ENCODE results near the gene SPTBN1.

Gene SPTBN1

GRCh38 chr2:54420524-54421172 is 35.5 kb upstream of the SPTBN1 start:
- H3K4me3 ChIP-seq (ENCODE audit: extremely low read depth, insufficient read depth, low read length, poor library complexity, severe bottlenecking): no peak overlapping the region
- no CpG with 5 or more reads among the region's 2 CpGs for WGBS, 2 experiments (ENCODE audit: insufficient coverage in 2 of 2)

GRCh38 chr2:54422072-54422581 is 34.0 kb upstream of the SPTBN1 start:
- Histone ChIP-seq H3K4me1 (ENCODE audit: control insufficient read depth, insufficient read depth, low read length, poor library complexity, severe bottlenecking) (peaks cover 6% of the 10 kb centered on the region), H3K9me3 (ENCODE audit: control insufficient read depth, low read length) (peaks cover 6% of the 10 kb centered on the region), H3K4me3 (ENCODE audit: extremely low read depth, insufficient read depth, low read length, poor library complexity, severe bottlenecking) (no peak overlapping the region), H3K36me3 (ENCODE audit: control insufficient read depth, insufficient read depth, low read length) (no peaks in the 10 kb centered on the region), H3K27ac (ENCODE audit: low read depth, low read length, severe bottlenecking) (no peak overlapping the region)
- 95 to 97% methylated on average over 10 of the region's 10 CpGs for WGBS, 2 experiments (ENCODE audit: insufficient coverage in 2 of 2)

More at GRCh38 chr2:54420524-54421172, 35.5 kb upstream of the SPTBN1 start:
- Histone ChIP-seq H3K9me3 (ENCODE audit: control insufficient read depth, low read length) (peaks cover 6% of the 10 kb centered on the region), H3K27ac (ENCODE audit: low read depth, low read length, severe bottlenecking) (no peak overlapping the region), H3K4me1 (ENCODE audit: control insufficient read depth, insufficient read depth, low read length, poor library complexity, severe bottlenecking) (peaks cover 11% of the 10 kb centered on the region), H3K36me3 (ENCODE audit: control insufficient read depth, insufficient read depth, low read length) (no peaks in the 10 kb centered on the region)

GRCh38 chr2:54423213-54423612 is 32.9 kb upstream of the SPTBN1 start:
- no peak overlapping the region for H3K27ac ChIP-seq (ENCODE audit: low read depth, low read length, severe bottlenecking)
- peaks cover 6% of the 10 kb centered on the region for H3K9me3 ChIP-seq (ENCODE audit: control insufficient read depth, low read length)
- H3K4me3 ChIP-seq (ENCODE audit: extremely low read depth, insufficient read depth, low read length, poor library complexity, severe bottlenecking): no peak overlapping the region
- H3K36me3 ChIP-seq (ENCODE audit: control insufficient read depth, insufficient read depth, low read length): no peaks in the 10 kb centered on the region
- 100% methylated on average over 1 of the region's 2 CpGs; no CpG with 5 or more reads in 1 of the 2 experiments for WGBS, 2 experiments (ENCODE audit: insufficient coverage in 2 of 2)
- peaks cover 6% of the 10 kb centered on the region for H3K4me1 ChIP-seq (ENCODE audit: control insufficient read depth, insufficient read depth, low read length, poor library complexity, severe bottlenecking)

GRCh38 chr2:54424555-54425163 is 31.5 kb upstream of the SPTBN1 start:
- Histone ChIP-seq H3K4me1 (ENCODE audit: control insufficient read depth, insufficient read depth, low read length, poor library complexity, severe bottlenecking) (peaks cover 6% of the 10 kb centered on the region), H3K4me3 (ENCODE audit: extremely low read depth, insufficient read depth, low read length, poor library complexity, severe bottlenecking) (no peak overlapping the region), H3K9me3 (ENCODE audit: control insufficient read depth, low read length) (peaks cover 6% of the 10 kb centered on the region), H3K36me3 (ENCODE audit: control insufficient read depth, insufficient read depth, low read length) (no peaks in the 10 kb centered on the region), H3K27ac (ENCODE audit: low read depth, low read length, severe bottlenecking) (no peak overlapping the region)
- WGBS, 2 experiments (ENCODE audit: insufficient coverage in 2 of 2): 75 to 89% methylated on average over 5 of the region's 7 CpGs

GRCh38 chr2:54428108-54428831 is 27.9 kb upstream of the SPTBN1 start:
- no peaks in the 10 kb centered on the region for H3K4me1 ChIP-seq (ENCODE audit: control insufficient read depth, insufficient read depth, low read length, poor library complexity, severe bottlenecking)
- WGBS, 2 experiments (ENCODE audit: insufficient coverage in 2 of 2): 96 to 100% methylated on average over 2 of the region's 3 CpGs

GRCh38 chr2:54429054-54429453 is 27.1 kb upstream of the SPTBN1 start:
- Histone ChIP-seq H3K4me3 (ENCODE audit: extremely low read depth, insufficient read depth, low read length, poor library complexity, severe bottlenecking) (no peak overlapping the region), H3K27ac (ENCODE audit: low read depth, low read length, severe bottlenecking) (no peak overlapping the region), H3K36me3 (ENCODE audit: control insufficient read depth, insufficient read depth, low read length) (no peaks in the 10 kb centered on the region), H3K9me3 (ENCODE audit: control insufficient read depth, low read length) (no peaks in the 10 kb centered on the region), H3K4me1 (ENCODE audit: control insufficient read depth, insufficient read depth, low read length, poor library complexity, severe bottlenecking) (no peaks in the 10 kb centered on the region)
- 89 to 97% methylated on average over 4 to 5 of the region's 5 CpGs for WGBS, 2 experiments (ENCODE audit: insufficient coverage in 2 of 2)

More at GRCh38 chr2:54428108-54428831, 27.9 kb upstream of the SPTBN1 start:
- Histone ChIP-seq H3K27ac (ENCODE audit: low read depth, low read length, severe bottlenecking) (no peak overlapping the region), H3K36me3 (ENCODE audit: control insufficient read depth, insufficient read depth, low read length) (no peaks in the 10 kb centered on the region), H3K4me3 (ENCODE audit: extremely low read depth, insufficient read depth, low read length, poor library complexity, severe bottlenecking) (no peak overlapping the region), H3K9me3 (ENCODE audit: control insufficient read depth, low read length) (no peaks in the 10 kb centered on the region)

GRCh38 chr2:54429811-54430551 is 26.1 kb upstream of the SPTBN1 start:
- no peaks in the 10 kb centered on the region for H3K9me3 ChIP-seq (ENCODE audit: control insufficient read depth, low read length)
- WGBS, 2 experiments (ENCODE audit: insufficient coverage in 2 of 2): 88 to 90% methylated on average over 11 to 12 of the region's 13 CpGs
- H3K27ac ChIP-seq (ENCODE audit: low read depth, low read length, severe bottlenecking): no peak overlapping the region
- no peak overlapping the region for H3K4me3 ChIP-seq (ENCODE audit: extremely low read depth, insufficient read depth, low read length, poor library complexity, severe bottlenecking)
- H3K36me3 ChIP-seq (ENCODE audit: control insufficient read depth, insufficient read depth, low read length): no peaks in the 10 kb centered on the region
- H3K4me1 ChIP-seq (ENCODE audit: control insufficient read depth, insufficient read depth, low read length, poor library complexity, severe bottlenecking): no peaks in the 10 kb centered on the region

- no peaks in the 10 kb centered on the region for H3K9me3 ChIP-seq (ENCODE audit: control insufficient read depth, low read length)
- H3K4me3 ChIP-seq (ENCODE audit: extremely low read depth, insufficient read depth, low read length, poor library complexity, severe bottlenecking): no peak overlapping the region
- H3K27ac ChIP-seq (ENCODE audit: low read depth, low read length, severe bottlenecking): peak overlapping the region; percentile 19
- H3K4me1 ChIP-seq (ENCODE audit: control insufficient read depth, insufficient read depth, low read length, poor library complexity, severe bottlenecking): no peaks in the 10 kb centered on the region
- no peaks in the 10 kb centered on the region for H3K36me3 ChIP-seq (ENCODE audit: control insufficient read depth, insufficient read depth, low read length)
- WGBS, 2 experiments (ENCODE audit: insufficient coverage in 2 of 2): 100% methylated on average over 2 of the region's 5 CpGs; no CpG with 5 or more reads in 1 of the 2 experiments
Observed at GRCh38 chr2:54430649-54431048, 25.5 kb upstream of the SPTBN1 start.

- Histone ChIP-seq H3K4me1 (ENCODE audit: control insufficient read depth, insufficient read depth, low read length, poor library complexity, severe bottlenecking) (no peaks in the 10 kb centered on the region), H3K9me3 (ENCODE audit: control insufficient read depth, low read length) (no peaks in the 10 kb centered on the region), H3K4me3 (ENCODE audit: extremely low read depth, insufficient read depth, low read length, poor library complexity, severe bottlenecking) (no peak overlapping the region), H3K36me3 (ENCODE audit: control insufficient read depth, insufficient read depth, low read length) (no peaks in the 10 kb centered on the region), H3K27ac (ENCODE audit: low read depth, low read length, severe bottlenecking) (no peak overlapping the region)
- WGBS, 2 experiments (ENCODE audit: insufficient coverage in 2 of 2): 83 to 92% methylated on average over 3 to 4 of the region's 4 CpGs
Observed at GRCh38 chr2:54432251-54433015, 23.7 kb upstream of the SPTBN1 start.

- WGBS, 2 experiments (ENCODE audit: insufficient coverage in 2 of 2): 86 to 89% methylated on average over 4 of the region's 4 CpGs
- Histone ChIP-seq H3K4me1 (ENCODE audit: control insufficient read depth, insufficient read depth, low read length, poor library complexity, severe bottlenecking) (no peaks in the 10 kb centered on the region), H3K36me3 (ENCODE audit: control insufficient read depth, insufficient read depth, low read length) (no peaks in the 10 kb centered on the region), H3K9me3 (ENCODE audit: control insufficient read depth, low read length) (no peaks in the 10 kb centered on the region), H3K4me3 (ENCODE audit: extremely low read depth, insufficient read depth, low read length, poor library complexity, severe bottlenecking) (no peak overlapping the region), H3K27ac (ENCODE audit: low read depth, low read length, severe bottlenecking) (no peak overlapping the region)
Observed at GRCh38 chr2:54434229-54434628, 21.9 kb upstream of the SPTBN1 start.
